HCT116 (cell line): Measurements from ENCODE around the gene MICAL1. TPM values are rescaled to one million over a fixed set of nuclear protein-coding genes. Genes with fewer than 3 reads are reported as not detected.

ENCODE experiments used
- ATAC-seq: fragments of 200-7000 bp; cut with Tn5 transposase; 2 replicates; pipeline ENCODE4 v1.9.1; 2020; ENCODE audit warnings: mild to moderate bottlenecking, moderate library complexity
- BruUV-seq: library from RNA; stranded (reverse); fragments of 400-500 nt; replicated peaks from 2 replicates; lab custom pipeline; 2021; lab: Mats Ljungman, UMichigan
- CTCF ChIA-PET: fragments of 300-600 bp; sonication (Branson Sonifier 250); formaldehyde crosslinking; loops from one replicate; lab custom pipeline; 2021; ENCODE audit warnings: antibody characterized with exemption; lab: Charles Lee
- POLR2A ChIA-PET: fragments of 300-600, 350-600 bp; sonication (Branson Sonifier 250); formaldehyde crosslinking; loops from one replicate; lab custom pipeline; 2021; ENCODE audit warnings: antibody characterized with exemption; lab: Charles Lee
- RAD21 ChIA-PET, 2 experiments: fragments of 300-600 bp; sonication (Branson Sonifier 250); formaldehyde crosslinking; loops; one replicate each; lab custom pipeline; 2023; ENCODE audit warnings: low total read pairs in 2 of 2; ENCODE audit not compliant: uncharacterized antibody in 2 of 2, unreplicated experiment in 2 of 2, low non-redundant PET in 1 of 2; lab: Charles Lee
- DNase-seq: peaks from one replicate; pipeline ENCODE4 v3.0.0-alpha.2; 2010; ENCODE audit warnings: low read depth, low spot score
- H2AFZ ChIP-seq: fragments of 200-600 bp; shearing (Covaris generic), sonication (generic); 2 replicates; pipeline ENCODE4 v1.6.1; 2017; ENCODE audit warnings: low read depth, mixed run types, mixed read lengths, antibody characterized with exemption, low read length; ENCODE audit not compliant: poor library complexity, severe bottlenecking
- H3K27ac ChIP-seq: 2 replicates; pipeline ENCODE4 v1.5.1; 2012; ENCODE audit warnings: low read depth, low read length
- H3K27me3 ChIP-seq: fragments of 200-600 bp; sonication (generic); 2 replicates; pipeline ENCODE4 v1.6.1; 2016; ENCODE audit warnings: mixed run types, low read length, mixed read lengths; ENCODE audit not compliant: insufficient read depth
- H3K36me3 ChIP-seq, 2 experiments: fragments of 200-500 bp in 1 of 2; fragments of 200-600 bp in 1 of 2; sonication (Bioruptor generic) in 1 of 2; sonication (generic) in 1 of 2; 2 replicates each; pipeline versions ENCODE4 v1.5.1 to v1.6.1; 2014 to 2016; ENCODE audit warnings: low read length in 2 of 2, inconsistent platforms in 1 of 2, mixed read lengths in 1 of 2, mixed run types in 1 of 2; ENCODE audit not compliant: insufficient read depth in 2 of 2, control insufficient read depth in 1 of 2
- H3K4me1 ChIP-seq, 2 experiments: fragments of 200-600 bp in 1 of 2; sonication (generic) in 1 of 2; 2 replicates each; pipeline versions ENCODE4 v1.5.1 to v1.6.1; 2012 to 2017; ENCODE audit warnings: low read length in 2 of 2, inconsistent platforms in 1 of 2, mild to moderate bottlenecking in 1 of 2, mixed read lengths in 1 of 2, mixed run types in 1 of 2, moderate library complexity in 1 of 2; ENCODE audit not compliant: insufficient read depth in 2 of 2, control insufficient read depth in 1 of 2
- H3K4me2 ChIP-seq: fragments of 200-600 bp; sonication (generic); 2 replicates; pipeline ENCODE4 v1.6.1; 2017; ENCODE audit warnings: mixed run types, low read length, mixed read lengths
- H3K4me3 ChIP-seq, 2 experiments: fragments of 200-600 bp in 1 of 2; sonication (generic) in 1 of 2; replicated peaks in 1 of 2; 2 replicates each; pipeline ENCODE4 v1.5.1; 2011 to 2016; ENCODE audit warnings: low read length in 2 of 2, control low read depth in 1 of 2, low read depth in 1 of 2, mild to moderate bottlenecking in 1 of 2, mixed read lengths in 1 of 2, mixed run types in 1 of 2
- H3K79me2 ChIP-seq: fragments of 200-600 bp; sonication (generic); 2 replicates; pipeline ENCODE4 v1.6.1; 2017; ENCODE audit warnings: mild to moderate bottlenecking, mixed run types, low read length, moderate library complexity, mixed read lengths; ENCODE audit not compliant: insufficient read depth
- H3K9ac ChIP-seq: fragments of 200-600 bp; sonication (generic); 2 replicates; pipeline ENCODE4 v1.6.1; 2016; ENCODE audit warnings: low read length, mixed read lengths
- H3K9me2 ChIP-seq: fragments of 200-600 bp; sonication (generic), shearing (Covaris generic); 2 replicates; pipeline ENCODE4 v1.6.1; 2017; ENCODE audit warnings: mixed run types, mild to moderate bottlenecking, moderate library complexity; ENCODE audit not compliant: insufficient read depth
- H3K9me3 ChIP-seq, 2 experiments: fragments of 200-500 bp in 1 of 2; fragments of 200-600 bp in 1 of 2; sonication (Bioruptor generic) in 1 of 2; sonication (generic) in 1 of 2; 2 replicates each; pipeline ENCODE4 v1.6.1; 2014 to 2017; ENCODE audit warnings: low read length in 2 of 2, mixed read lengths in 2 of 2, inconsistent platforms in 1 of 2, low read depth in 1 of 2, mild to moderate bottlenecking in 1 of 2, mixed run types in 1 of 2, moderate library complexity in 1 of 2; ENCODE audit not compliant: control insufficient read depth in 1 of 2, insufficient read depth in 1 of 2
- H4K20me1 ChIP-seq: fragments of 200-600 bp; sonication (generic), shearing (Covaris generic); 2 replicates; pipeline ENCODE4 v1.6.1; 2017; ENCODE audit warnings: mixed run types, mild to moderate bottlenecking, moderate library complexity; ENCODE audit not compliant: insufficient read depth
- CEBPB ChIP-seq: IDR thresholded peaks from 2 replicates; pipeline ENCODE4 v1.6.1; 2012; ENCODE audit warnings: low read depth
- FOSL1 ChIP-seq: IDR thresholded peaks from 2 replicates; pipeline ENCODE4 v1.6.1; 2012; ENCODE audit warnings: low read depth
- JUND ChIP-seq: IDR thresholded peaks from 2 replicates; pipeline ENCODE4 v1.6.1; 2012
- SIN3A ChIP-seq: IDR thresholded peaks from 2 replicates; pipeline ENCODE4 v1.6.1; 2012; ENCODE audit warnings: low read depth
- SP1 ChIP-seq: IDR thresholded peaks from 2 replicates; pipeline ENCODE4 v1.6.1; 2012; ENCODE audit warnings: low read depth
- ZFX ChIP-seq: fragments of 450-650 bp; IDR thresholded peaks from 2 replicates; pipeline ENCODE4 v1.6.1; 2017
- intact Hi-C: fragments of 100-400 bp; cut with micrococcal nuclease; formaldehyde crosslinking; loops from 2 replicates; pipeline ENCODE4 v1.10.0; 2022
- total RNA-seq: library from RNA; stranded (reverse); gene quantifications from one replicate; pipeline ENCODE4 v1.2.1, GENCODE V29; 2021; ENCODE audit not compliant: unreplicated experiment

MICAL1 gene
- total RNA-seq, 1 experiment from 2014 or later = 23.9 TPM

DNA sequence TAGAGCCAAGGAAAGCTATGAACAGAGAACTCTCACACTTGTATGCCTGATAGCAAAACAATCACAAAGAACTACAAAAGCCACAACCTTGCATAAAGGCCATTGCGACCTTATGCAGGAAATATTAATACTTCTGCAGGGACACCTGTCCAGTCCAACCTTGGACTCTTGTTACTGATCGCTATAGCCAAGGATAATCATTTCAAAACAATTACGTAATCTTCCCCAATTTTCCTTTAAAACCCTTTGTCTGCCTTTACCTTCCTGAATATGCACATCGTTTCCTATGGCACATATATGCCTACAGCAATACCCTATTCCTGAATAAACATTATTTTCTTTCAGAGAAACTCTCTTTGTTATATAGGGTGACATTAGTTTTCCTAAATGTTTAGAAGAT lies 37.9 kb downstream of the MICAL1 start:
- no peak overlapping the region for H3K9ac ChIP-seq
- no TSS peak for BruUV-seq
- DNase-seq (no peak), ATAC-seq (no peak)
- H3K79me2 ChIP-seq = no peaks in the 10 kb centered on the region
- ChIA-PET RAD21 (no interaction called here), CTCF (no interaction called here), POLR2A (no interaction called here)
- H3K4me3 ChIP-seq = no peak overlapping the region
- H3K36me3 ChIP-seq = no peaks in the 10 kb centered on the region
- H3K27me3 ChIP-seq = no peaks in the 10 kb centered on the region
- TF ChIP-seq ZFX (no peak), JUND (no peak), FOSL1 (no peak), SP1 (no peak)
- H3K27ac ChIP-seq = no peak overlapping the region
- H4K20me1 ChIP-seq = no peaks in the 10 kb centered on the region
- no peak overlapping the region for H2AFZ ChIP-seq
- no peaks in the 10 kb centered on the region for H3K9me3 ChIP-seq
- no peaks in the 10 kb centered on the region for H3K4me1 ChIP-seq
- intact Hi-C loops = no loop called here
- no peak overlapping the region for H3K4me2 ChIP-seq
- no peaks in the 10 kb centered on the region for H3K9me2 ChIP-seq

- H3K4me2 ChIP-seq = no peak overlapping the region
- no peak overlapping the region for H2AFZ ChIP-seq
- no peaks in the 10 kb centered on the region for H3K27me3 ChIP-seq
- ChIA-PET RAD21 (no interaction called here), CTCF (interaction anchor here (1.0 kb wide), 1 partner anchor 14 kb away, joined by 3 read pairs; no protein-coding TSS in a partner anchor), POLR2A (no interaction called here)
- ATAC-seq (no peak), DNase-seq (no peak)
- TF ChIP-seq SIN3A (no peak), CEBPB (no peak)
- no peak overlapping the region for H3K9ac ChIP-seq
- H3K79me2 ChIP-seq = no peaks in the 10 kb centered on the region
- H4K20me1 ChIP-seq = no peaks in the 10 kb centered on the region
- H3K36me3 ChIP-seq = no peaks in the 10 kb centered on the region
- no TSS peak for BruUV-seq
- H3K4me3 ChIP-seq = no peak overlapping the region
- intact Hi-C loops = no loop called here
- no peak overlapping the region for H3K27ac ChIP-seq
- H3K4me1 ChIP-seq = no peaks in the 10 kb centered on the region
- no peaks in the 10 kb centered on the region for H3K9me2 ChIP-seq
- H3K9me3 ChIP-seq = no peaks in the 10 kb centered on the region
Measured at GRCh38 chr6:109411034-109411433, 44.5 kb downstream of the MICAL1 start.
